Measurements from ENCODE around the gene RRN3.

RRN3 gene

DNA sequence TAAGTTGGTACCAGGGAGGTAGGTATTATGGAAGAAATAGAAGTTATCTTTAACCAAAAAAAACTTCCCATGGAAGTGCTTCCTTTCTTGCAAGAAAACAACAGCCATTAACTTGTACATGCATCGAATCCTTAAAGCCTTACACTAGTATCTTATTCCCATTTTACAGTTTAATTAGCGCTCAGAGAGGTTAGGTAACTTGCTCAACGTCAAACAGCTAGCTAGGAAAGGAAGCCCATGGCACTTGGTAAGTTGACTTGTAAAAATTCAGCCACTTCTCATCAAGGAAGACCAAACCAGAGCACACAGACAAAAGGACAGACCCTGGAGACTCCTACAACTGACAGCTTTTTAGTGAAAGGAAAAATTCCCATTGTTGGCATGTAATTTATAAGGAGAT, 34.7 kb downstream of the RRN3 start:
- DNase-seq (ENCODE audit: extremely low read depth, low read depth) = no peak
- TF ChIP-seq, protein P1, sequence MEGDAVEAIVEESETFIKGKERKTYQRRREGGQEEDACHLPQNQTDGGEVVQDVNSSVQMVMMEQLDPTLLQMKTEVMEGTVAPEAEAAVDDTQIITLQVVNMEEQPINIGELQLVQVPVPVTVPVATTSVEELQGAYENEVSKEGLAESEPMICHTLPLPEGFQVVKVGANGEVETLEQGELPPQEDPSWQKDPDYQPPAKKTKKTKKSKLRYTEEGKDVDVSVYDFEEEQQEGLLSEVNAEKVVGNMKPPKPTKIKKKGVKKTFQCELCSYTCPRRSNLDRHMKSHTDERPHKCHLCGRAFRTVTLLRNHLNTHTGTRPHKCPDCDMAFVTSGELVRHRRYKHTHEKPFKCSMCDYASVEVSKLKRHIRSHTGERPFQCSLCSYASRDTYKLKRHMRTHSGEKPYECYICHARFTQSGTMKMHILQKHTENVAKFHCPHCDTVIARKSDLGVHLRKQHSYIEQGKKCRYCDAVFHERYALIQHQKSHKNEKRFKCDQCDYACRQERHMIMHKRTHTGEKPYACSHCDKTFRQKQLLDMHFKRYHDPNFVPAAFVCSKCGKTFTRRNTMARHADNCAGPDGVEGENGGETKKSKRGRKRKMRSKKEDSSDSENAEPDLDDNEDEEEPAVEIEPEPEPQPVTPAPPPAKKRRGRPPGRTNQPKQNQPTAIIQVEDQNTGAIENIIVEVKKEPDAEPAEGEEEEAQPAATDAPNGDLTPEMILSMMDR (IDR thresholded peaks at IDR 0.05; ENCODE audit: low read depth, low read length) = no peak

- TF ChIP-seq, protein P1 (IDR thresholded peaks at IDR 0.05; ENCODE audit: low read depth, low read length) = no peak
- DNase-seq (ENCODE audit: extremely low read depth, low read depth) = no peak
Measured at GRCh38 chr16:15057681-15058417, 36.2 kb downstream of the RRN3 start.

GRCh38 chr16:15055141-15056053, 38.7 kb downstream of the RRN3 start:
- TF ChIP-seq, protein P1 (IDR thresholded peaks at IDR 0.05; ENCODE audit: low read depth, low read length) = peak; percentile 4; the same call in 1 of the 2 replicates
- no peak for DNase-seq (ENCODE audit: extremely low read depth, low read depth)

- DNase-seq (ENCODE audit: extremely low read depth, low read depth) = no peak
- TF ChIP-seq, protein P1 (IDR thresholded peaks at IDR 0.05; ENCODE audit: low read depth, low read length) = no peak
Measured at GRCh38 chr16:15054357-15055140, 39.5 kb downstream of the RRN3 start.

DNA sequence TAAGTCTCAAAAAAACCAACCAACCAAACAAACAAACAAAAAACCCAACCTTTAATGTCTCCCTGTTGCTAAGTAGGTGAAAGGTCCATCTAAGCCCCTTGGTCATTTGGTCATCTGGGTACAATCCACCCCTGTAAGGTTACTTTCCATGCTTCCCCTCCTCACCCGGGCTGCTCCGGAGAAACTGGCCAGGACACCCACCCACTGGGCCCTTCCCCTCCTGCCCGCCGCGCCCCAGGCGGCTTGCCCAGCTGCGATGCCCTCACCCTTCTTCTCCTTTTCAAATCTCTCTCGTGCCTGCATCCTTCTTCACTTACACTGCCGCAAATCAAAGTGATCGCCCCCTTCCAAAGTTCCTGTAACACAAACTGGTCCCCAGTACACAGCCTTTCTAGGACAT, 40.2 kb downstream of the RRN3 start:
- DNase-seq (ENCODE audit: extremely low read depth, low read depth) = no peak
- TF ChIP-seq, protein P1 (IDR thresholded peaks at IDR 0.05; ENCODE audit: low read depth, low read length) = no peak

DNA sequence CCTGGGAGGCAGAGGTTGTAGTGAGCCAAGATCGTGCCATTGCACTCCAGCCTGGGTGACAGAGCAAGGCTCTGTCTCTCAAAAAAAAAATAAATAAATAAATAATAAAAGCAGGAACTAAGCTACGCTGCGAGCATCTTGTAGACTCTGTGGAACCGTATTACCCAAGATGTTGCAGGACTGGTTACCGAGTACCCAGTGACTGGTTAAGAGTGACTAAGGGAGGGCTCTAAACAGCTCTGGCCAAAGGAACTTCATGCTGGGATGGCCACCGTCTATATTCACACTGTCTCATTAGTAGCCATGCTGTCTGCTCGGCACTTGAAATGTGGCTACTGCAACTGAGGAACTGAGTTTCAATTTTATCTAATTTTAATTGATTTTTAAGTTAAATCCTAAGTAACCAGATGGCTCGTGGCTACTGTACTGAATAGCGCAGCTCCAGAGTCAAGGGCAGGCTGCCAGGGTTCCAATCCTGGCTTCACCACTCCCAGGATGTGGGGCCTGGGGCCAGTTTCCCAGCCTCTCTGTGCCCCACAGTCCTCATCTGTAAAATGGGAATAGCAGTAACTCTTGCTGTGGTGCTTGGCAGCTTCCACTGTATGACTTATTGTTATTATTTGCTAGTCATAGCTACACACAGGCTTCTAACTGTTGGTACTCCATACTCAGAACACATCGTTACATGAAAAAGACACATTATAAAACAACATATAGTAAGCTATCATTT, 41.2 kb downstream of the RRN3 start:
- TF ChIP-seq, protein P1 (IDR thresholded peaks at IDR 0.05; ENCODE audit: low read depth, low read length) = no peak
- no peak for DNase-seq (ENCODE audit: extremely low read depth, low read depth)

Data from AG09319 (cell line).